CD4-positive, alpha-beta T cell treated with Interleukin-4 for 4 hours (primary cell): ENCODE measurements around the gene GATA1.

Experiments
- DNase-seq: peaks from one replicate; pipeline ENCODE4 v3.0.0-alpha.2; 2020

Gene GATA1

DNA sequence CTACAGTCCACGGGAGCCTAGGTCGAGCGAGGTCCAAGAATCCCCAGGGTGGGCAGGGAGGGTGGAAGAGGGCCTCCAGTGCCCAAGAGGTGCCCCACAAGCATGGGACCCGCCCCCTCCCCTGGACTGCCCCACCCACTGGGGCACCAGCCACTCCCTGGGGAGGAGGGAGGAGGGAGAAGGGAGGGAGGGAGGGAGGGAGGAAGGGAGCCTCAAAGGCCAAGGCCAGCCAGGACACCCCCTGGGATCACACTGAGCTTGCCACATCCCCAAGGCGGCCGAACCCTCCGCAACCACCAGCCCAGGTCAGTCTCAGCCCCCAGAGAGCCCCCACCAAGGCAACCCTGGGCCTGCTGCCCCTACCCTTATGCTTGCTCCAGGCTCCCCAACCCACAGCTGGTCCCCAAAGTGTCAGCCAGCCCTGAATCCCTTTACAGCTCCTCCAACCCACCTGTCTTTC lies at the start of gene GATA1:
TSS of gene GATA1 (plus strand) at position 250 of the 460 bp plus-strand sequence. CDS start 4,520 bp downstream, outside the sequence.
- DNase-seq = no peak

DNA sequence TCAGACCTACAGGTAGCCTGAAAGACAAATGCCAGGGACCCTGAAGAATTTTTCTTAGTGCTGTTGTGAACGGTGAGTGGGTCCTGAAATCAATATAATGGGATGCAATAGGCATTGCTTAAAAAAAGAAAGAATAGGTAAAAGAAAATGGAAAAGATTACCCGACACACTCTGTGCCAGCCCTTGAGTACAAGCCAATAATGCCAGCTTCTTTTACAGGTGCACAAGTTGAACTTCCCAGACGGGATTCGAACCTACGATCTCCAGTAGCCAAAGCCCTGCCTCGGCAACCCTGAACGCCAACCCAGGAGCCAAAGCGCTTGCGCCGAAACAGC lies 49.5 kb upstream of the GATA1 start:
- DNase-seq = no peak

DNA sequence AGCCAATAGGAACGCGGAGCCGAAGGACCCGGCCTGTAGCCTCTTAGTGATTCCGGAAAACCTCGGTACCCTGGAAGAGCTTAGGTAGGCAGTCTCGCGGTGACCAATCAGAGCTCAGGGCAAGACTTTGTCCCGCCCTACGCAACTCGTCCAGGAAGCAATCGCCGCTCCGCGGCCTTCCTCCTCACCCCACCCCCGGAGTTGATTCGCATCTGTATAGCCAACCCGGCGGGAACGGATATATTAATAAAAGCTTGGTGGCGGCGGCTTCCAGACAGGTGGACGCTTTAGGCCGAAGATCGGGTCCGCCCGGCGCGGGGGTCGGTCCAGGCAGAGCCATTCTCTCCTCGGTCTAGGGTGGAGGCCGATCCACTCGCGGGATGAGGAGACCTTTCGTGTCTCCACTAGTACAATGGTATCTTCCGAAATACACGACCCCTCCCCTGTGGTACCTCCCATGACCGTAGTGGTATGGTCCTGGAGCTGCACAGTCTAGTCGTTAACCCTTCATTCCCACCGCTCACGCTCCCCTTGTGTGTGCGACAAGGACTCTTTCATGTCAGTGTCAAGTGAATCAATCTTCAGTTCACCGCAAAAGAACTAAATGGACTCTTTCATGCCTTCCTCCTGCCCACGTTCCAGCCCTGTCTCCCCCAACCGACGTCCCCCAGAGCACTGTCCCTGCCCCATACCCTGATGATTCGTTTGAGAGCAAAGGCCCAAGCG lies 49.0 kb upstream of the GATA1 start:
- DNase-seq = peak; percentile 96

DNA sequence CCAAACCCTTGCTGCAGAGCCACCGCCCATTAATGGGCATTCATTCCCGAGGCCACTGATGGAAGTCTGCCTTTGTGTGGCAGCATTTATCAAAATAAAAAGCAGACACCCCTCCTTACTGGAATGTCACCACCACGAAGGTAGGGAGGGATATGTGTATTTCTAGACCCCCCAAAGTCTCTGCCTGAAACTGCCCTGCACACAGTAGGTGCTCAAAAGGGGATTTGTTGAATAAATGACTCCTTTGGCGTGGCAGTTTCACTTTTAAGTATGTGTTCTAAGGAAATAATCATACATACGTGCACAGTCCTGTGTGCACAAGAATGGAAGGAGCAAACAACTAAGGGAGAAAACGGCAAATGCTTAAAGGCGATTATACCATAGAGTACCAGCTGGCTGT lies 48.5 kb upstream of the GATA1 start:
- no peak for DNase-seq

DNA sequence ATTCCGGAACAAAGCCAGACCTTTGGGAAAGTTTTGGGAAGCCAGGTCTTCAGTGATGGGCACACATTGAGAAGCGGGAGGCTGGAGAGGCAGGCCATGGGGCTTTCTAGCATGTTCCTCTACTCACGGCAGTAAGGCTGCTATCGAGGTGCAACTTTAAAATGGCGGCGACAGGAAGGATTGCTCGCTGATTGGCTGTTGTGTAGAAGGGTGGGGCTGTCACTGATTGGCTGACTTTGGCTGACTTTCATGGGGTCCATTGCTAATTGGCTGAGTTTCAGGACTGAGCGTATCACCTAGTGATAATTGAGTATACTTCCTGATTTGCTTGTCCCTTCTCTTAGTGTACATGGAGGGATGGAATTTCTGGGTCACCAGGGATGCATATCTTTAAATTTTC lies 44.6 kb upstream of the GATA1 start:
- no peak for DNase-seq

DNA sequence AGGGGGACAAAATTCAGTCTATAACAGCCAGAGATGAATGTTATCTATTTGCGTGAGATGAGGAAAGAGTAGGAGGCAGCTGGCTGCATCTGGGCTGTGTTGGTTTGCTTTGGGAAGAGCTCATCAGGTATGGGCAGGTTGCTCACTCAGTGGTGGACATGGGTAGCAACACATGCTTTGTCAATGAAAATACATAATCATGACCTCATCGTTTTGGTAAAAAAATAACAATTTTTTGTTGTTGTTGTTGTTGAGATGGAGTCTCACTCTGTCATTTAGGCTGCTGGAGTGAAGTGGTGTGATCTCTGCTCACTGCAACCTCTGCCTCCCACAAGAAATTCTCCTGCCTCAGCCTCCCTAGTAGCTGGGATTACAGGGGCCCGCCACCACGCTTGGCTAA lies 41.2 kb upstream of the GATA1 start:
- DNase-seq = no peak

DNA sequence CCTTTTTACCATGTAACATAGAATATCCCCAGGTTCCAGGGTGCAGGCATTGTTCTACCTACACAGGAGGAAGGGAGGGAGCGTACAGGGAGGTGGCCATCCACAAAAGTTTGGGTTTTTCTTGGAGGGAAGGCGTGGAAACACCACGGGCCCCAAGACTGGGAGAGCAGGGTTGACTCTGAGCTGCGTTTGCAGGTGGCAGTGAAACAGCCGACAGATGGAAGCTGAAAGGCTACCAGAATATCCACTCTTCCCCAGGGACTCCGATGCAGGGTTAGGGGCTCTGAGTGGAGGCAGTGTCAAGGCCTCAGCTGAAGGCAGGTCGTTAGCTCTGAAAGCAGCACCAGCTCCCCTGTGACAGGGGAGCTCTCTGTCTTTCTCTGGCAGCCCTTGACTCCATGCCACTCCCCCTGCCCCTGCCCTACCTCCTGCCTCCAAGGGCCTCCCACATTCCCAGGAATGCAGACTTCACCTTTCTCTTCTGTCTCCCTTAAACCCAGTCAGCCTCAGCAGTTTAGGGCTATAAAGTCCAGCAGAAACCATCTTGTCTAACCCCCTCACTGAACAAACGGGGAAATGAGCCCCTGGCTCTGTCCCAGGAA lies 38.9 kb upstream of the GATA1 start:
- DNase-seq = no peak

DNA sequence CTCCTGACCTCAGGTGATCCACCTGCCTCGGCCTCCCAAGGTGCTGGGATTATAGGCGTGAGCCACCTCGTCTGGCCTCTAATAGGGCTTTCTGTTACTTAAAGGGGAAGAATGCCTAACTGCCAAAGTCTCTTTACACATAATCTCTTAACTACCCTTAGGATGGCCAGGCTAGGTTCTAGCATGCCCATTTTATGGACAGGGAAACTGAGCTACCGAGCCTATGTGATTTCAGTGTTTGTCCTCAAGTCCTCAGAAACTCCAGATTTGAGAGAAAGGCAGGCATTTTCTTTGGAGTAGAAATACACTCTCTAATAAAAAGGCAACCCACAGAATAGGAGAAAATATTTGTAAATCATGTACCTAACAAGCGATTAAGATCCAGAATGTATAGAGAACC lies 37.2 kb upstream of the GATA1 start:
- no peak for DNase-seq

DNA sequence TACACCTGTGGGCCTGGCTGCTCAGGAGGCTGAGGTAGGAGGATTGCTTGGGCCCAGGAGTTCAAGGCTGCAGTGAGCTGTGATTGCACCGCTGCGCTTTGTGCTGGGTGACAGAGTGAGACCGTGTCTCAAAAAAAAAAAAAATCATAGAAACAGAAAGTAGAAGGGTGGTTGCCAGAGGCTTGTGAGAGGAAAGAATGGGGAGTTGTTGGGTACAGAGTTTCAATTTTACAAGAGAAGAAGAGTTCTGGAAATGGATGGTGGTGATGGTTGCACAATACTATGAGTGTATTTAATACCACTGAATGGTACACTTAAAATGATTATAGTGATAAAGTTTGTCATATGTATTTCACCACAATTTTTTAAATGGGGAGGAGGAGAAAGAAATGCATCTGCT lies 35.0 kb upstream of the GATA1 start:
- DNase-seq = no peak

DNA sequence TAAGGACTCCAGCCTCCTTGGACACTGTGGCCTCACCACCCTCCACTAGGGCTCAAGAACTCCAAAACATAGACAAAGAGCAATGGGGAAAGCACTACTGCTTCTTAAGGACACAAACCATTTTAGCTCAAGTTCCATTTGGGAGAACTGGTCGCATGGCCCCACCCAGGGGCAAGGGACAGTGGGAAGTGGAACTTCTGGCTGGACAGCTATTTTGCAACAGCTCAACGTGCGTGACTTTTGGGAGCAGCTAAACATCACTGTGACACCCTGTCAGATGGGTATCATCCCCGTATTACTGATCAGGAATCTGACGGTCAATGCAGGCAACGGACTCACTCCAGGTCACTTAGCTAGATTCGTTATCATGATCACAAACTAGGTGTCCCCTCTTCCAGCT lies 33.9 kb upstream of the GATA1 start:
- DNase-seq = no peak

DNA sequence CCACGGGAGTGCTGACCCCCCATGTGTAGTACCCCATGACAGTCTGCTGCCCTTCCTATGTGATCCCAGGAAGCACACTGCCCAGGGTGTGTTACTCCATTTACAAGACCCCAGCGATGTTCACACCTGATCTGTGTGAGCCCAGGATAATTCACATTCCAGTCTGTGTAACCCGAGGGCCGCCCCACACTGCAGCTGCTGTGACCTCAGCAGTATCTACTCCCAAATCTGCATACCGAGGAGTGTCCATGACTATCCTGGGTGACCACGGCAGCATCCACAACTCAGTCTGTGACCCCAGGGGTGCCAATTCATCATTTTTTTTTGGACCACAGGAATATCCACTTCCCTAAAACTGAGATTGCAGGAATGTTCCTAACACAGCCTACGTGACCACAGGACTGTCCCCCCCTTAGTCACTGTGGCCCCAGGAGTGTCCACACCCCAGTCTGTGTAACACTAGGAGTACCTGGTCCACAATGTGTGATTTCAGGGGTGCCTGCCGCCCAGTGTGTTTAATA lies 32.6 kb upstream of the GATA1 start:
- DNase-seq = no peak

DNA sequence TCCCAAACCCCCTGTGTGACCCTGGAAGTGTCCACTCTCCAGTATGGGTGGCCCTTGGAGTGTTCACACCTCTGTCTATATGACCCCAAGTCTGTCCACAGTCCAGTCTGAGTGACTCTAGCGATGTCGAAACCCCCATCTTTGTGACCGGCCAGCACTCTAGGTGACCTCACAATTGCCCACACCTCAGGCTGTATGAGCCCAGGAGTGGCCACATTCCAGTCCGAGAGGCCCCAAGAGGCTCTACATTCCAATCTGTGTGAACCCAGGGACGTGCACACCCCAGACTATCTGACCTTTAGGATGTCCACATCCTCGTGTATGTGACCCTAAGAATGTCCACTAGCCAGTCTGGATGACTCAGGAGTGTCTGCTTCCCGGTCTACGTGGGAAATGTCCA lies 32.2 kb upstream of the GATA1 start:
- no peak for DNase-seq

DNA sequence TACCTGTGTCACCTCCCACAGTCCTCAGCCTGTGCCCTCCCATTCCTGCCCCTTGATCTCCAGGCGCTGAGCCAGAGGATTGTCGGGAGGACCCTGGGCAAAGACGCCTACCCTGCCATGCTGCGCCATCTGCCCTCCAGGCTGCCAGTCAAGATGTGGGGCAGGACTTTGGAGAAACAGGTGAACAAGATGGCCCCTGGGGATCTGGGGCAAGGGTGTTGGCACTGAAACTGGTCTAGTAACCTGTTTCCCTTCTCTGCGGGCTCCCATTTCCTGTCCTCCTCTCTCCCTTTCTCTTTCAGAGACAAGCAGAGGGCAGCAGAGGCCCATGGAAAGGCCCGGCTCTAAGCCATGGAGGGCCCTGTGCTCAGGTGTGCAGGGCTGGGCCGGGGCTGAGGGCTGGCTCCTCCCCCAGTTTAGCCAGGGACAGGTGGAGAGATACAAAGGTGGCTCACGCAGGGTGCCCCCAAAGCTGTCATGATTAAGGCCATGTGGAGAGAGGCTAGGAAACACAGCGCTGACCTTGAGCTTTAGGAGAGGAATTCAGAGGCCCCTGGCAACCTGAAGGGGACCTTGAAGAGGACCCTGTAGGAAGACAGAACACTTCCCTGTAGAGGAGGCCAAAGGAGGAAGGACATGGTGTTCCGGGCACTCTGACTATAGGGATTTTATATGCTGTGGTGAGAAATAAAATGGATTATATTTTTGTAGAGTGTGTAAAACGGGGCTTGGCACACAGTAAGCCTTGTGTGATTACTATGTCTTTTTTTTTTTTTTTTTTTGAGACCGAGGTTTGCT lies 24.5 kb upstream of the GATA1 start, which contains the start of gene GLOD5:
TSS of gene GLOD5 (plus strand) at position 74 of the 798 bp plus-strand sequence. CDS start at position 118, 44 bp downstream.
- DNase-seq = no peak

DNA sequence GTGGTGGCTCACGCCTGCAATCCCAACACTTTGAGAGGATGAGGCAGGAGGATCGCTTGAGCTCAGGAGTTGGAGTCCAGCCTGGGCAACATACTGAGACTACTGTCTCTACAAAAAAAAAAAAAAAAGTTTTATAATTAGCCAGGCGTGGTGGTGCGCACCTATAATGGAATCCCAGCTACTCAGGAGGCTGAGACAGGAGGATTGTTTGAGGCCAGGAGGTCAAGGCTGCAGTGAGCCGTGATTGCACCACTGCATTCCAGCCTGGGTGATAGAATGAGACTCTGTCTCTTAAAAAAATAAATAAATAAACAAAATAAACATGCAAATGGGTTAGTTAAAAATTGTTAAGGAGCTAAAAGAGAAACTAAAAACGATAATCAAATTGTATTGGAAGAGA lies 17.2 kb upstream of the GATA1 start:
- no peak for DNase-seq

DNA sequence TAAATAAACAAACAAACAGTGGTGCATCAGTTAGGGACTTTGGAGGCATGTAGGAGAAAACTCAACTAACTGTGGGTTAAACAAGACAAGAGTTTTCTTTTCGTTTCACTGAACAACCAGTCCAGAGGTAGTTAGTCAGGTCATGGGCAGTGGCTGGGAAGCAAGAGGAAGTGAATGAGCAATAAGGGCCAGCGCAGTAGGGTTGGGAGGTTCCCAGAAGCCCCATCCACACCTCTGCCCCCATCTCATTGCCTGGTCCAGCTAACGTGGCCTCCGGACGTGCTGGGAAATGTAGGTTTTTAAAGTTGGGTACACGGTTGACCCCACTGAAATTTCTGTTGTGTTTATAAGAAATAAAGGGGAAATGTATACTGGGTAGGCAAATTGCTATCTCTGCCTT lies 16.1 kb upstream of the GATA1 start:
- DNase-seq = no peak

DNA sequence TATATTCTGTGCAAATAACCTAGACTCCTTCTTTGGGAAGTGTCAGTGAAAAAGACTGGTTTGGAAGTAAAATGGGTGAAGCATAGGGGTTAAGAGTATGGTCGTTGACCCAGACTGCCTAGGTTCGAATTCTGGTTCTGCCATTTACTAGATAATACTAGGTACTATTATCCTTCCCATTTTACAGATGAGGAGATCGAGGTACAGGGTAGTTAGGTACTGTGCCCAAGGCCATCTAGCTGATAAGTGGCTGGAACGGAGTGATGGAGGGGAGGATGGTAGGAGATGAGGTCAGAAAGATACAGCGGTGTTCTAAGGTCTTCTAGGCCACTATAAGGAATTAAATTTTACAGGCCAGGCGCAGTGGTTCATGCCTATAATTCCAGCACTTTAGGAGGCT lies 13.8 kb upstream of the GATA1 start:
- DNase-seq = no peak

DNA sequence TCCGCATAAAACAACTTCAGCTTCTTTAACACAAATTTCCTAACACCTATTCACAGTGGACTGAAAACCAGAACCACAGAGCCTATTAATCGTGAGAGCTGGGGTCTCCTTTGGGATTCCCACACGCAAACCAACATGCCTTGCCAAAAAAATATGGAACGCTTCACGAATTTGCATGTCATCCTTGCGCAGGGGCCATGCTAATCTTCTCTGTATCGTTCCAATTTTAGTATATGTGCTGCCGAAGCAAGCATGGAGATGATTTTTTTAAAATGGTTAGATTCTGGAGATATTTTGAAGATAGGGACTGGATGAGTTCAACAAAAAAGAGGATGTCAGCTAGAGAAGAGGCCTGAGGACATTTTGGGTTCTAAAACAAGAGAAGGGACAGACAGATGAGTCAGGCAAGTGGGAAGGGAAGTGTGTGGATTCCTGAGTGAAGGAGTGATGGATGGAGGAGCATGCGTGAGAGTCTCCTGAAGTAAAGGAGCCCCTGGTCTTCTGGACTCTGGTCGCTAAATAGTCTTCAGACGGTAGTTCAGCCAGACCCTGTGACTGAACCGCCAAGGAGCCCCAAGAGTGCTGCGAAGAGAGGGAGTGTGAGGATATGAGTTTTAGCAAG lies 9.5 kb upstream of the GATA1 start:
- DNase-seq = no peak

DNA sequence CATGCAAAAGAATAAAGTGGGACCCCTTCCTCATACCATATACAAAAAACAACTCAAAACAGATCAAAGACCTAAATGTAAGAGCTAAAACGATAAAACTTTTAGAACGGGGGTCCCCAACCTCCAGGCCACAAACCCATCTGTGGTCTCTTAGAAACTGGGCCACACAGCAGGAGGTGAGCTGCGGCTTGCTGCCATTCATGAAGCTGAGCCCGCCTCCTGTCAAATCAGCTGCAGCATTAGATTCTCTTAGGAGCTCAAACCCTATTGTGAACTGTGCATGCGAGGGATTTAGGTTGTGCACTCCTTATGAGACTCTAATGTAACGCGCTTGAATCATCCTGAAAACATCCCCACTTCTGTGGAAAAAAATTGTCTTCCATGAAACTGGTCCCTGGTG lies 7.0 kb upstream of the GATA1 start:
- DNase-seq = no peak

DNA sequence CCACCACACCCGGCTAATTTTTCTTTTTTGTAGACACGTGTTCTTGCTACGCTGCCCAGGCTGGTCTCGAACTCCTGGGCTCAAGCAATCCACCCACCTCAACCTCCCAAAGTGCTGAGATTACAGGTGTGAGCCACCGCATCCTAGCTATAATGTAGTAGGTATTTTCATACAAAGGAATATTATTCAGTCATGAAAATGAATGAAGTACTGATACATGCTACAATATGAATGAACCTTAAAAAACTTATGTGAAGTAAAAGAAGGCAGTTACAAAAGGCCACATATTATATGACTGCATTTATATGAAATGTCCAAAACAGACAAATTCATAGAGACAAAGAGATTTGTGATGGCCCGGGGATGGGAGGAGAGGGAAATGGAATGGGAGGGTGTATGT lies 4.7 kb upstream of the GATA1 start:
- no peak for DNase-seq

DNA sequence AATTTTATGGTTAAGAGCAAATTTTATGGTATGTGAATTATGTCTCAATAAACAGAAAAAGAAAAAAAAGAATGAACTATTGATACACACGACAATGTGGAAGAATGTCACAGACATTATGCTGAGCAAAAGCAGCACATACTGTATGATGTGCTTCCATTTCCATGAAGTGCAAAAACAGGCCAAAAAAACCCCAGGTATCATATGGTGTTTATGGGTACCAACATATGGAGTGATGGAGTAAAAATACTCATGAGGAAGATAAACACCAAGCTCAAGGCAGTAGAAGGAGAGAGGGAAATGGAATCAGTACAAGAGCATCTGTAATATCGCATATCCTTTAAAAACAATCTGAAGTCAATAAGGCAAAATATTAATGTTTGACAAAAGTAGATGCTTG lies 4.2 kb upstream of the GATA1 start:
- no peak for DNase-seq

DNA sequence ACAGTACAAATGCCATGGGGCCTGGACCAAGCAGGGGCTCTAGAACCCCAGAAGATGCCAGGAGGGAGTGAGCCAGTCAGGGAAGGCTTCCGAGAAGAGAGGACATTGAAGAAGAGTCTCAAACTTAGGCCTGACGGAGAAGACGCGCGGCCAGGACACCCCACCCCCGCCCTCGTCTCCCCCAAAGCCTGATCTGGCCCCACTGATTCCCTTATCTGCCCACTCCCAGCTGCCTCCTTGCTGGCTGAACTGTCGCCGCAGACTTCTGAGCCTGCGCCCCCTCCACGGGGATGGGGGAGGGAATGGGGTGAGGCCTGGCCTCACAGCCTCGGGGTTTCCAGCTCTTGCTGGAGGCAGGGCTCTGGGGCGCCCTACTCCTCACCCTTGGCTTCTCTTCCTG lies 3.6 kb upstream of the GATA1 start:
- no peak for DNase-seq

DNA sequence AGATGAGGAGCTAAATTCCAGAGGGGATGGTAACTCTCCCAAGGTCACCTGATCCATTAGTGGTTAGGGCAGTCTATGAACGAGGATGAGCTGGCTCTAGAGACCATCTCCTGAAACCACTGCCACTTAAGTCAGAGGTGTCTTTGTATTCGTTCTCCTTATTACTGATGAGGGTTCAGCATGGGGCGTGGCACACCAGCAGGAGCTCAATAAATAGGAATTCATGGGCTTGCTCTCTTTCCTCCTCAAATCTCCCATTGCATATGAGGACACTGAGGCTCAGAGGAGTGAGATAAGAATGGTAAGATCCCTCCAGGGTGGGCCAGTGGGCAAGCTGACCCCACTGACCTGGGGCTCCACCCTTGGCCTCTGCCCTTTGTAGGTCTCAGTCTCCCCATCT lies 1.7 kb upstream of the GATA1 start:
- DNase-seq = no peak

DNA sequence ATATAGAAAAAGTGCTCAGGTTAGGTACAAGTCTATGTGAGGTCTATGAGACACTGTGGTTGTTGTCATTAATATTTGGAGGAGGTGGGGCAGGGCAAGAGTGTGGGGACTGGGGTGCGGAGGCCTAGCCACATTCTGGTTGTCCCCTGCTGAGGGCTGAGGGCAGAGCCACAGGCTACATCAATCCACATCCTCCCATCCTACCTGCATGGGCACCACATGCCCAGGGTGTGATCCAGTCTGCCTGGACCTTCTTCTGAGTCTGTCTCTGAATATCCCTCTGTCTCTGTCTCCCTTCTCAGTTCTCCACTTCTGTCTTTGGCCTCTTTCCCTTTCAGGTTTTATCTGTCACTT lies 1.2 kb upstream of the GATA1 start:
- no peak for DNase-seq
